ENCODE data around the gene SPSB3.
"Not testable (repeated sequence)": the region's sequence is repeated elsewhere in the genome, so short reads cannot be mapped to it uniquely, and the experiment has no call there.

The SPSB3 gene

GRCh38 chr16:1807626-1808025, 25.3 kb upstream of the SPSB3 start:
- no peak overlapping the region for H3K4me3 ChIP-seq (ENCODE audit: low read length)
- TF ChIP-seq CTCF (conservative IDR thresholded peaks at IDR 0.05; ENCODE audit: low read length), result no peak
- no peak for DNase-seq (ENCODE audit: low read depth)

GRCh38 chr16:1800701-1801100, 18.3 kb upstream of the SPSB3 start:
- DNase-seq (ENCODE audit: low read depth), result peak; percentile 73
- no peak overlapping the region for H3K4me3 ChIP-seq (ENCODE audit: low read length)
- TF ChIP-seq CTCF (conservative IDR thresholded peaks at IDR 0.05; ENCODE audit: low read length), result no peak

- not testable (repeated sequence) for DNase-seq (ENCODE audit: low read depth); H3K4me3 ChIP-seq (ENCODE audit: low read length)
These were observed 16.9 kb upstream of the SPSB3 start for GRCh38 chr16:1799263-1799662.

- DNase-seq (ENCODE audit: low read depth), result no peak
- no peak overlapping the region for H3K4me3 ChIP-seq (ENCODE audit: low read length)
- TF ChIP-seq CTCF (conservative IDR thresholded peaks at IDR 0.05; ENCODE audit: low read length), result no peak
These were observed 12.7 kb upstream of the SPSB3 start for GRCh38 chr16:1794908-1795666.

- TF ChIP-seq CTCF (conservative IDR thresholded peaks at IDR 0.05; ENCODE audit: low read length), result no peak
- H3K4me3 ChIP-seq (ENCODE audit: low read length), result no peak overlapping the region
- DNase-seq (ENCODE audit: low read depth), result no peak
These were observed 12.0 kb upstream of the SPSB3 start for GRCh38 chr16:1794221-1794871.

GRCh38 chr16:1793578-1794220, 11.3 kb upstream of the SPSB3 start, which contains the start of gene IGFALS:
TSS of gene IGFALS (minus strand) at chr16:1793705. CDS start at chr16:1793652, 53 bp downstream.
- H3K4me3 ChIP-seq (ENCODE audit: low read length), result no peak within 1 kb of the TSS
- DNase-seq (ENCODE audit: low read depth), result no peak
- no peak for TF ChIP-seq CTCF (conservative IDR thresholded peaks at IDR 0.05; ENCODE audit: low read length)

GRCh38 chr16:1792836-1793577, 10.6 kb upstream of the SPSB3 start:
- TF ChIP-seq CTCF (conservative IDR thresholded peaks at IDR 0.05; ENCODE audit: low read length), result no peak
- DNase-seq (ENCODE audit: low read depth), result no peak
- no peak overlapping the region for H3K4me3 ChIP-seq (ENCODE audit: low read length)

Data from AG10803 (cell line).